SK-N-SH (cell line): ENCODE measurements around the gene MTCL1. TPM values are rescaled to one million over a fixed set of nuclear protein-coding genes. Genes with fewer than 3 reads are reported as not detected.

ENCODE experiments used
- CTCF ChIA-PET: fragments of 300-600, 350-600 bp; formaldehyde crosslinking; extraction: SDS; loops from one replicate; lab custom pipeline; 2021; lab: Yijun Ruan, JAX
- POLR2A ChIA-PET: fragments of 350-600 bp; sonication (Branson Sonifier 250); formaldehyde crosslinking; extraction: SDS; loops from one replicate; lab custom pipeline; 2020; ENCODE audit warnings: antibody characterized with exemption, inconsistent platforms; lab: Yijun Ruan, JAX
- DNase-seq: peaks from one replicate; pipeline ENCODE4 v3.0.0; 2012
- H2AFZ ChIP-seq: fragments of 200-600 bp; sonication (generic); 2 replicates; pipeline ENCODE4 v1.8.1; 2016; ENCODE audit warnings: antibody characterized with exemption, mild to moderate bottlenecking, low read depth
- H3F3A ChIP-seq: fragments of 200-600 bp; sonication (generic); replicated peaks from 2 replicates; pipeline ENCODE3; 2016; ENCODE audit warnings: antibody characterized with exemption, mild to moderate bottlenecking; ENCODE audit not compliant: insufficient read depth
- H3K27ac ChIP-seq, 2 experiments: fragments of 200-500 bp in 1 of 2; fragments of 200-600 bp in 1 of 2; sonication (Bioruptor generic) in 1 of 2; sonication (generic), shearing (Covaris generic) in 1 of 2; 2 replicates each; pipeline versions ENCODE4 v1.5.1 to v1.6.1; 2014 to 2016; ENCODE audit warnings: low read depth in 2 of 2, inconsistent platforms in 1 of 2, low read length in 1 of 2, mild to moderate bottlenecking in 1 of 2, mixed read lengths in 1 of 2
- H3K27me3 ChIP-seq: fragments of 200-600 bp; sonication (generic), shearing (Covaris generic); 2 replicates; pipeline ENCODE4 v1.6.1; 2016; ENCODE audit warnings: mixed run types; ENCODE audit not compliant: insufficient read depth
- H3K36me3 ChIP-seq, 2 experiments: fragments of 200-500 bp in 1 of 2; fragments of 200-600 bp in 1 of 2; sonication (Bioruptor generic) in 1 of 2; sonication (generic) in 1 of 2; replicated peaks in 1 of 2; 2 replicates each; pipeline versions ENCODE3 to v1.5.1; 2014 to 2016; ENCODE audit warnings: low read length in 1 of 2, mild to moderate bottlenecking in 1 of 2; ENCODE audit not compliant: insufficient read depth in 2 of 2, control insufficient read depth in 1 of 2
- H3K4me1 ChIP-seq, 2 experiments: fragments of 200-500 bp in 1 of 2; fragments of 200-600 bp in 1 of 2; sonication (Bioruptor generic) in 1 of 2; sonication (generic), shearing (Covaris generic) in 1 of 2; 2 replicates each; pipeline versions ENCODE4 v1.5.1 to v1.6.1; 2014 to 2016; ENCODE audit warnings: low read depth in 1 of 2, low read length in 1 of 2, mixed run types in 1 of 2; ENCODE audit not compliant: insufficient read depth in 2 of 2, control insufficient read depth in 1 of 2
- H3K4me2 ChIP-seq: fragments of 200-600 bp; sonication (generic), shearing (Covaris generic); 2 replicates; pipeline ENCODE4 v1.6.1; 2017; ENCODE audit warnings: mixed run types
- H3K4me3 ChIP-seq, 2 experiments: fragments of 200-500 bp in 1 of 2; fragments of 200-600 bp in 1 of 2; sonication (Bioruptor generic) in 1 of 2; sonication (generic), shearing (Covaris generic) in 1 of 2; 2 replicates each; pipeline versions ENCODE4 v1.5.1 to v1.8.1; 2014 to 2016; ENCODE audit warnings: low read depth in 2 of 2, inconsistent platforms in 1 of 2, low read length in 1 of 2, mild to moderate bottlenecking in 1 of 2, mixed read lengths in 1 of 2, moderate library complexity in 1 of 2
- H3K79me2 ChIP-seq: fragments of 200-600 bp; sonication (generic); 2 replicates; pipeline ENCODE4 v1.8.1; 2017; ENCODE audit warnings: mild to moderate bottlenecking; ENCODE audit not compliant: insufficient read depth
- H3K9ac ChIP-seq: fragments of 200-600 bp; sonication (generic); 2 replicates; pipeline ENCODE4 v1.6.1; 2017; ENCODE audit warnings: mixed run types
- H3K9me2 ChIP-seq: fragments of 200-600 bp; sonication (generic); 2 replicates; pipeline ENCODE4 v1.6.1; 2017; ENCODE audit warnings: mixed run types
- H3K9me3 ChIP-seq: fragments of 200-600 bp; sonication (generic); 2 replicates; pipeline ENCODE4 v1.6.1; 2017; ENCODE audit warnings: mixed run types, mild to moderate bottlenecking, moderate library complexity
- H4K20me1 ChIP-seq: fragments of 200-600 bp; sonication (generic); 2 replicates; pipeline ENCODE4 v1.6.1; 2017; ENCODE audit warnings: mild to moderate bottlenecking, mixed run types; ENCODE audit not compliant: insufficient read depth
- CHD2 ChIP-seq: fragments of 150-350 bp; IDR thresholded peaks from 2 replicates; pipeline ENCODE4 v1.6.1; 2018; ENCODE audit warnings: low read length; ENCODE audit not compliant: partially characterized antibody
- ELF1 ChIP-seq: IDR thresholded peaks from 2 replicates; pipeline ENCODE4 v1.4.0; 2012
- FOSL2 ChIP-seq: IDR thresholded peaks from 2 replicates; pipeline ENCODE4 v1.4.0; 2012; ENCODE audit warnings: low read depth, mild to moderate bottlenecking, moderate library complexity, borderline replicate concordance
- FOXM1 ChIP-seq: IDR thresholded peaks from 2 replicates; pipeline ENCODE4 v1.4.0; 2012; ENCODE audit warnings: low read depth, mild to moderate bottlenecking
- GATA2 ChIP-seq: sonication (generic); formaldehyde crosslinking; IDR thresholded peaks from 2 replicates; pipeline ENCODE4 v1.5.0; 2020; ENCODE audit warnings: mild to moderate bottlenecking, missing genetic modification reagents
- JUND ChIP-seq: IDR thresholded peaks from 2 replicates; pipeline ENCODE4 v1.4.0; 2012
- NRF1 ChIP-seq: IDR thresholded peaks from 2 replicates; pipeline ENCODE4 v1.6.1; 2012; ENCODE audit warnings: low read depth, mild to moderate bottlenecking, low read length
- RAD21 ChIP-seq: IDR thresholded peaks from 2 replicates; pipeline ENCODE4 v1.6.1; 2012; ENCODE audit warnings: mild to moderate bottlenecking, low read length
- REST ChIP-seq: IDR thresholded peaks from 2 replicates; pipeline ENCODE4 v1.6.1; 2012; ENCODE audit warnings: mild to moderate bottlenecking, low read depth, low read length, moderate library complexity
- USF1 ChIP-seq: IDR thresholded peaks from 2 replicates; pipeline ENCODE4 v1.4.0; 2012; ENCODE audit warnings: low read depth, borderline replicate concordance
- YY1 ChIP-seq: IDR thresholded peaks from 2 replicates; pipeline ENCODE4 v1.4.0; 2012; ENCODE audit warnings: low read depth, mild to moderate bottlenecking
- ZBTB33 ChIP-seq: IDR thresholded peaks from 2 replicates; pipeline ENCODE4 v1.4.0; 2012; ENCODE audit warnings: low read depth, borderline replicate concordance
- WGBS: methylation state at CpG from one replicate; pipeline ENCODE4 v1.1.6; 2017; ENCODE audit warnings: low lambda C conversion rate; 5-methylcytosine and 5-hydroxymethylcytosine counted together
- polyA plus RNA-seq, 3 experiments: library from polyadenylated mRNA; depleted of rRNA; stranded (reverse); fragments of >200 nt; gene quantifications; 2 replicates each; pipeline ENCODE4 v1.2.3, GENCODE V29; 2012

Gene MTCL1
- polyA plus RNA-seq, 1 of the 3 experiments (the other 2 are of a cell fraction), result 33.5 TPM

- Histone ChIP-seq H3K9me3 (no peaks in the 10 kb centered on the region), H3K27ac (peak overlapping the region in 1 of 2 experiments; percentile 8; a peak in 1 of 4 replicates), H3K79me2 (no peaks in the 10 kb centered on the region), H3K4me3 (no peak overlapping the region), H3K27me3 (no peaks in the 10 kb centered on the region), H2AFZ (no peak overlapping the region), H3K9ac (no peak overlapping the region), H3K4me2 (no peak overlapping the region), H3K36me3 (no peaks in the 10 kb centered on the region), H4K20me1 (no peaks in the 10 kb centered on the region), H3K9me2 (no peaks in the 10 kb centered on the region), H3F3A (peaks cover 5% of the 10 kb centered on the region), H3K4me1 (peaks cover 0 to 14% of the 10 kb centered on the region in 2 experiments; a peak in 2 of 4 replicates)
- WGBS, result 87% methylated on average over 3 of the region's 3 CpGs
- TF ChIP-seq YY1, result no peak
- ChIA-PET CTCF (interaction anchor here (1.1 kb wide), 1 partner anchor 28 kb away, joined by 9 read pairs; no protein-coding TSS in a partner anchor), POLR2A (no interaction called here)
- DNase-seq, result no peak
Observed at GRCh38 chr18:8667846-8668245, 37.5 kb upstream of the MTCL1 start.

GRCh38 chr18:8668381-8668780 lies 37.0 kb upstream of the MTCL1 start:
- Histone ChIP-seq H3K4me2 (no peak overlapping the region), H3K9me2 (no peaks in the 10 kb centered on the region), H4K20me1 (no peaks in the 10 kb centered on the region), H3K27ac (no peak overlapping the region), H3F3A (peaks cover 5% of the 10 kb centered on the region), H2AFZ (no peak overlapping the region), H3K36me3 (no peaks in the 10 kb centered on the region), H3K27me3 (no peaks in the 10 kb centered on the region), H3K79me2 (no peaks in the 10 kb centered on the region), H3K4me3 (no peak overlapping the region), H3K9me3 (no peaks in the 10 kb centered on the region), H3K9ac (no peak overlapping the region), H3K4me1 (peaks cover 0 to 14% of the 10 kb centered on the region in 2 experiments; a peak in 1 of 4 replicates)
- TF ChIP-seq JUND (no peak), FOSL2 (no peak), RAD21 (no peak), CHD2 (no peak), USF1 (no peak), REST (no peak), GATA2 (CRISPR knock-in tag) (no peak), ZBTB33 (no peak), ELF1 (no peak), NRF1 (no peak), FOXM1 (no peak)
- ChIA-PET POLR2A (no interaction called here), CTCF (interaction anchor here (1.4 kb wide), 1 partner anchor 319 kb away, joined by 4 read pairs; no protein-coding TSS in a partner anchor)
- DNase-seq, result no peak
